IMR-90 (cell line): ENCODE measurements around the gene HECW1. TPM values are rescaled to one million over a fixed set of nuclear protein-coding genes. Genes with fewer than 3 reads are reported as not detected.

ENCODE experiments used
- ATAC-seq: fragments of 200-7000 bp; cut with Tn5 transposase; 2 replicates; pipeline ENCODE4 v1.9.1; 2020; ENCODE audit warnings: low read depth, mild to moderate bottlenecking, moderate library complexity
- BruUV-seq: library from RNA; stranded (reverse); fragments of 400-500 nt; replicated peaks from 2 replicates; lab custom pipeline; 2021; lab: Mats Ljungman, UMichigan
- CTCF ChIA-PET: fragments of 300-600 bp; formaldehyde crosslinking; extraction: SDS; loops from one replicate; lab custom pipeline; 2021; ENCODE audit warnings: antibody characterized with exemption; lab: Yijun Ruan, JAX
- POLR2A ChIA-PET: fragments of 300-600 bp; sonication (Branson Sonifier 250); formaldehyde crosslinking; loops from one replicate; lab custom pipeline; 2022; ENCODE audit warnings: antibody characterized with exemption; ENCODE audit not compliant: unreplicated experiment; lab: Charles Lee
- DNase-seq: peaks from one replicate; pipeline ENCODE4 v3.0.0; 2013
- H2AFZ ChIP-seq: replicated peaks from 2 replicates; pipeline ENCODE3; 2013; ENCODE audit warnings: low read length, mild to moderate bottlenecking; ENCODE audit not compliant: poor library complexity
- H2AK5ac ChIP-seq: 2 replicates; pipeline ENCODE4 v1.6.1; 2013; ENCODE audit warnings: low read depth, low read length, inconsistent platforms
- H2AK9ac ChIP-seq: replicated peaks from 2 replicates; pipeline ENCODE3; 2013; ENCODE audit warnings: mild to moderate bottlenecking, low read depth, low read length, moderate library complexity; ENCODE audit not compliant: poor library complexity
- H2BK120ac ChIP-seq: 2 replicates; pipeline ENCODE4 v1.6.1; 2013; ENCODE audit warnings: low read depth, low read length, inconsistent platforms
- H2BK15ac ChIP-seq: 3 replicates; pipeline ENCODE4 v1.6.1; 2013; ENCODE audit warnings: low read depth, low read length, inconsistent platforms
- H2BK20ac ChIP-seq: 2 replicates; pipeline ENCODE4 v1.6.1; 2013; ENCODE audit warnings: low read depth, mild to moderate bottlenecking, inconsistent platforms, low read length, moderate library complexity
- H2BK5ac ChIP-seq: 2 replicates; pipeline ENCODE4 v1.6.1; 2013; ENCODE audit warnings: mild to moderate bottlenecking, low read depth, low read length, inconsistent platforms; ENCODE audit not compliant: poor library complexity, severe bottlenecking
- H3K14ac ChIP-seq: replicated peaks from 2 replicates; pipeline ENCODE4 v1.6.1; 2013; ENCODE audit warnings: low read depth, low read length, inconsistent platforms
- H3K18ac ChIP-seq: 2 replicates; pipeline ENCODE4 v1.6.1; 2013; ENCODE audit warnings: low read depth, low read length, control low read depth
- H3K23ac ChIP-seq: 2 replicates; pipeline ENCODE4 v1.6.1; 2013; ENCODE audit warnings: low read depth, low read length, inconsistent platforms
- H3K27ac ChIP-seq: 2 replicates; pipeline ENCODE4 v1.5.1; 2013; ENCODE audit warnings: mild to moderate bottlenecking, control low read depth, low read length; ENCODE audit not compliant: insufficient read depth
- H3K27me3 ChIP-seq: 2 replicates; pipeline ENCODE4 v1.6.1; 2013; ENCODE audit warnings: low read length; ENCODE audit not compliant: control insufficient read depth, insufficient read depth
- H3K36me3 ChIP-seq: 2 replicates; pipeline ENCODE4 v1.6.1; 2013; ENCODE audit warnings: low read length, mixed read lengths; ENCODE audit not compliant: control insufficient read depth, insufficient read depth
- H3K4ac ChIP-seq: 2 replicates; pipeline ENCODE4 v1.6.1; 2013; ENCODE audit warnings: low read depth, low read length, inconsistent platforms
- H3K4me1 ChIP-seq: 2 replicates; pipeline ENCODE4 v1.6.1; 2013; ENCODE audit warnings: low read length, mixed read lengths; ENCODE audit not compliant: control insufficient read depth, insufficient read depth
- H3K4me2 ChIP-seq: 2 replicates; pipeline ENCODE4 v1.6.1; 2013; ENCODE audit warnings: low read depth, mild to moderate bottlenecking, control low read depth, low read length, moderate library complexity
- H3K4me3 ChIP-seq: 2 replicates; pipeline ENCODE4 v1.5.1; 2013; ENCODE audit warnings: low read depth, mild to moderate bottlenecking, control low read depth, low read length, moderate library complexity; ENCODE audit not compliant: insufficient read depth
- H3K56ac ChIP-seq: 2 replicates; pipeline ENCODE4 v1.6.1; 2013; ENCODE audit warnings: low read length, inconsistent platforms; ENCODE audit not compliant: insufficient read depth; ENCODE audit errors: extremely low read depth
- H3K79me1 ChIP-seq, 2 experiments: 2 replicates each; pipeline ENCODE4 v1.6.1; 2013; ENCODE audit warnings: low read length in 2 of 2, inconsistent platforms in 1 of 2, low read depth in 1 of 2
- H3K9ac ChIP-seq: 2 replicates; pipeline ENCODE4 v1.6.1; 2013; ENCODE audit warnings: low read depth, low read length, control low read depth
- H3K9me1 ChIP-seq: 2 replicates; pipeline ENCODE4 v1.6.1; 2013; ENCODE audit warnings: low read length, inconsistent platforms; ENCODE audit not compliant: insufficient read depth
- H3K9me3 ChIP-seq: 2 replicates; pipeline ENCODE4 v1.6.1; 2013; ENCODE audit warnings: low read length; ENCODE audit not compliant: control insufficient read depth, insufficient read depth
- H4K20me1 ChIP-seq: 2 replicates; pipeline ENCODE4 v1.6.1; 2013; ENCODE audit warnings: low read length, inconsistent platforms; ENCODE audit not compliant: insufficient read depth
- H4K5ac ChIP-seq: 2 replicates; pipeline ENCODE4 v1.6.1; 2013; ENCODE audit warnings: mild to moderate bottlenecking, low read depth, low read length, control low read depth
- H4K8ac ChIP-seq, 2 experiments: 2 replicates each; pipeline ENCODE4 v1.6.1; 2013; ENCODE audit warnings: low read depth in 2 of 2, low read length in 2 of 2, control low read depth in 1 of 2, inconsistent platforms in 1 of 2
- H4K91ac ChIP-seq: 2 replicates; pipeline ENCODE4 v1.6.1; 2013; ENCODE audit warnings: low read depth, low read length, inconsistent platforms; ENCODE audit not compliant: insufficient read depth
- CTCF ChIP-seq: conservative IDR thresholded peaks from 2 replicates; pipeline ENCODE4 v1.5.1; 2012; ENCODE audit warnings: mild to moderate bottlenecking, low read depth, low read length, improper control_type of control experiment
- POLR2A ChIP-seq: IDR thresholded peaks from 2 replicates; pipeline ENCODE4 v1.6.1; 2012; ENCODE audit warnings: mild to moderate bottlenecking, low read depth, low read length
- WGBS, 2 experiments: methylation state at CpG; one replicate each; pipeline versions ENCODE4 v1.1.5 to v1.1.7; 2013; ENCODE audit warnings: missing lambda C conversion rate in 2 of 2; ENCODE audit not compliant: insufficient read length in 1 of 2; ENCODE audit errors: extremely low coverage in 2 of 2; 5-methylcytosine and 5-hydroxymethylcytosine counted together
- dilution Hi-C: fragments of 300-500 bp; cut with HindIII; formaldehyde crosslinking; loops from one replicate; pipeline ENCODE4 v1.14.3; 2018; ENCODE audit warnings: low sequenced_read_pairs; ENCODE audit not compliant: unreplicated experiment
- in situ Hi-C: fragments of 300-500 bp; cut with MboI; formaldehyde crosslinking; loops from 3 replicates; pipeline ENCODE4 v1.14.3; 2019; ENCODE audit warnings: low sequenced_read_pairs, inconsistent platforms, mixed read lengths
- intact Hi-C: fragments of 100-400 bp; cut with micrococcal nuclease; formaldehyde crosslinking; loops from 2 replicates; pipeline ENCODE4 v1.10.0; 2022
- polyA plus RNA-seq, 3 experiments: library from polyadenylated mRNA; depleted of rRNA; stranded (reverse); fragments of >200 nt; gene quantifications; 2 replicates each; pipeline ENCODE4 v1.2.3, GENCODE V29; 2012; ENCODE audit warnings: low replicate concordance in 1 of 3
- total RNA-seq: library from RNA; depleted of rRNA; stranded (reverse); fragments of >200 nt; gene quantifications from 2 replicates; pipeline ENCODE4 v1.2.3, GENCODE V29; 2012

The HECW1 gene
- total and polyA plus RNA-seq, 2 of the 4 experiments (the other 2 are of a cell fraction): 0.56 to 1.3 TPM

GRCh38 chr7:43456200-43456599 is 343.8 kb downstream of the HECW1 start:
- no peak overlapping the region for H3K14ac ChIP-seq
- H2BK15ac ChIP-seq: no peak overlapping the region
- no peak overlapping the region for H3K56ac ChIP-seq
- no TSS peak for BruUV-seq
- H3K23ac ChIP-seq: no peak overlapping the region
- POLR2A ChIA-PET: no interaction called here
- no peak for TF ChIP-seq POLR2A
- 0 out of 2 replicates have a peak, but pooled peaks have one; percentile 10 for TF ChIP-seq CTCF
- CTCF ChIA-PET: interaction anchor here (1.4 kb wide), 1 partner anchor 126 kb away, joined by 5 read pairs; the partner anchor contains the start of gene STK17A
- H2AK5ac ChIP-seq: no peak overlapping the region
- no peak overlapping the region for H3K18ac ChIP-seq
- intact Hi-C loops: loop anchor here (5.0 to 10.0 kb wide), 4 partner anchors 241 to 379 kb away; no protein-coding TSS in a partner anchor
- in situ Hi-C loops: no loop called here
- no peak overlapping the region for H4K91ac ChIP-seq
- H2BK120ac ChIP-seq: no peak overlapping the region
- H3K4me3 ChIP-seq: no peak overlapping the region
- dilution Hi-C loops: no loop called here
- ATAC-seq (no peak), DNase-seq (no peak)
- H2BK5ac ChIP-seq: no peak overlapping the region
- H3K27ac ChIP-seq: no peak overlapping the region
- H2AFZ ChIP-seq: no peak overlapping the region
- no peaks in the 10 kb centered on the region for H3K79me1 ChIP-seq
- no peak overlapping the region for H3K9ac ChIP-seq
- H3K4ac ChIP-seq: no peak overlapping the region
- H3K4me2 ChIP-seq: no peak overlapping the region
- no peaks in the 10 kb centered on the region for H3K36me3 ChIP-seq
- no peak overlapping the region for H4K5ac ChIP-seq
- H4K8ac ChIP-seq: no peak overlapping the region
- peaks cover 5% of the 10 kb centered on the region for H3K27me3 ChIP-seq
- H3K9me1 ChIP-seq: no peaks in the 10 kb centered on the region
- no peaks in the 10 kb centered on the region for H3K9me3 ChIP-seq
- H2BK20ac ChIP-seq: no peak overlapping the region
- no CpG with 5 or more reads among the region's 14 CpGs for WGBS, 2 experiments
- H3K4me1 ChIP-seq: no peaks in the 10 kb centered on the region
- no peak overlapping the region for H2AK9ac ChIP-seq
- H4K20me1 ChIP-seq: no peaks in the 10 kb centered on the region
